Activated CD4-positive, alpha-beta T cell treated with anti-CD3 and anti-CD28 coated beads, Interleukin-2, Interleukin-4, amounts not matched to agents 100 ng/mL and 50 ng/mL, durations not matched to agents 16 hours and 8 hours (primary cell): ENCODE measurements around the gene SRRM3.
"Not testable (repeated sequence)": the region's sequence is repeated elsewhere in the genome, so short reads cannot be mapped to it uniquely, and the experiment has no call there.

Experiments used
- DNase-seq: peaks from one replicate; pipeline ENCODE4 v3.0.0-alpha.2; 2020; ENCODE audit warnings: low spot score

The SRRM3 gene

DNA sequence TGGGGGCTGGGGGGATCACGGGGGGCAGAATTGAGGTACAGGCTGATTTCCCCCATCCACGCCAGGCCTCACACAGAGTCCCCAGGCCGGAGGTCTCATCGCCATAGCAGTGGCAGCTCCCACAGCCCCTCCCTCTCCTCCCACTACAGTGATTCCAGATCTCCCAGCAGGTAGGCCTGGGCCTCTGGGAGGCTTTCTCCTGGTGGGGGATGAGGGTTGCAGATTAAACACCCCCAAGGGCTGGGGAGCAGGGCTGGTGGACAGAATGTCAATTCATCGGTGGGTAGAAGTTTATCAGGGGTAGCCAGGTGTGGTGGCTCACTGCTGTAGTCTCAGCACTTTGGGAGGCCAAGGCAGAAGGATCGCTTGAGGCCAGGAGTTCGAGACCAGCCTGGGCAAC lies 63.6 kb downstream of the SRRM3 start:
- DNase-seq, result no peak

DNA sequence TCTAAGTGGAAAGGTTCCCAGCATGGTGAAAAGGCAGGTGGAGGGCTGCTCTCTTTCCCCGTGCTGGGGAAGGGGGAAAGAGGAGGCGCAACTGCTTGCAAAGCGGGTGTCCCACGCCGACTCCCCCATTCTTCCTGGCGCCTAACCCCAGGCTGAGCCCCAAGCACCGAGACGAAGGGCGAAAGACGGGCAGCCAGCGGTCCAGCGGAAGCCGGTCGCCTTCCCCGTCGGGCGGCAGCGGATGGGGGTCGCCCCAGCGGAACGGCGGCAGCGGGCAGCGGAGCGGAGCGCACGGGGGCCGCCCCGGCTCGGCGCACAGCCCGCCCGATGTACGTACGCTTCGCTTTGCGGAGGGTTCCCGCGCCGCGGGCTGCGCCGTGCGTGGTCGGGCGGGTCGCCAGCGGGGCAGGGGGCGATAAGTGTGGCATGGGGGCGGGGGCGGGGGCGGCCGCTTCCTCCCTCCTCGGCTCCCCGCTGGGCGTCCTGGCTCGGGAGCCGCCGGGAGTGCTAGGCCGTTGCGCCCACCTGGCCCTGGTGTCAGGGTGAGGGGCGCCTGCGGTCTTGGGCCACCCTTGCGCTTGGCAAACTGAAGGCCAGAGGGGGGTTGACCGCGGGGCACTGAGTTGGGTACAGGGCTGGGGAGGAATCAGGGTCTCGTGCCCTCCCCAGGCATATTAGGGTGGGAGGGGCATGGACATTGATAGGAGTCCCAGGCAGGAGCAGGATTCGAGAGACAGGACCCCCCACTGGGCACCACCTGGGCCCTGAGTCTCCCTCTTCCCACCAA lies 65.6 kb downstream of the SRRM3 start:
- no peak for DNase-seq

DNA sequence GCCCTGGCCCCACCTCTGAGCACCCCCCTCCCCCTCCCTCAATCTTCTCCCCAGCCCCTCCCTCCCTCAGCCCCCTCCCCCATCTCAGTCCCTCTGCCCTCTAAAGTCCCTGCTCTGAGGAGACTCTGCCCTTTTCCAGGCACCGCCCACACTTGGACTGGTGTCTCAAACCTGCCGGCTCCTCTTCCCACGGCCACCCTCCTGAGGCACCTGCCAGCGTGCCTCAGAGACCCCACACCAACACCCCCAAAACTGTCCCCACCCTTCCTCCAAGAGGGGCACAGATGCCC lies 66.1 kb downstream of the SRRM3 start:
- no peak for DNase-seq

DNA sequence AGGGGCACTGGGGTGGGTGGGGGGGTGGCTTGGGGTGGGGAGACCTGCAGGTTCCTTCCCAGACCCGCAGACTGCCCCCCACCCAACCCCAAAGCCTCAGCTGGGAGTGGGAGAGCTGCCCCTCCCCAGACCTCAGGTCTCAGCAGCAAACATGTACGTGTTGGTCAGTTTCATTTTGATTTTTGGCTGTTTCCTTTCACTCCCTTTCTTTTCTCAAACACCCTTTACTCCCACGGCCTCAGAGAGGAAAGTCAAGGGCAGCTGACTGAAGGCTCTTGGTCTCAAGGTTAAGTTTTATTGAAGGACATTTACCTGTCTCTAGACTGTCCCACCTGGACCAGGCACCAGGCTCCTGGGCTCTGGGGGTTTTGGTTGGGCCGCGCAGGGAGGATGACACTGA lies 66.7 kb downstream of the SRRM3 start:
- DNase-seq, result no peak

DNA sequence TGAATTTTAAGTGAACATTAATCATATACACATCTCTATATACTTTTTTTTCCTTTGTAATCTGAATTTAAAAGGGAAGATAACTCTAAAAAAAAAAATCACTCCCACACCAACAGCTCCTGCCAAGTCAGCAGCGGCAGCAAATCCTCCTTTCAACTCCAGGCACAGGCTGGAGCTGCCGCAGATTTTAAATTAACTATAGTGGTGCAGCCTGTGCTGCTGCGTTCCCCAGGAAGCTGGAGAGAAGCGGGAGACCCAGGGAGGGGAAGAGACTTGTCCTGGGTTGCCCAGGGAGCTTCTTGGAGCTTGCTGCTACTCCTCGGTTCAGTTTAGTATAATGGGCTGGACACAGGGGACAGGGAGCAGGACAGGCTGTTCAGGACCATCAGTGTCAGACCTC lies 68.2 kb downstream of the SRRM3 start:
- DNase-seq, result no peak

DNA sequence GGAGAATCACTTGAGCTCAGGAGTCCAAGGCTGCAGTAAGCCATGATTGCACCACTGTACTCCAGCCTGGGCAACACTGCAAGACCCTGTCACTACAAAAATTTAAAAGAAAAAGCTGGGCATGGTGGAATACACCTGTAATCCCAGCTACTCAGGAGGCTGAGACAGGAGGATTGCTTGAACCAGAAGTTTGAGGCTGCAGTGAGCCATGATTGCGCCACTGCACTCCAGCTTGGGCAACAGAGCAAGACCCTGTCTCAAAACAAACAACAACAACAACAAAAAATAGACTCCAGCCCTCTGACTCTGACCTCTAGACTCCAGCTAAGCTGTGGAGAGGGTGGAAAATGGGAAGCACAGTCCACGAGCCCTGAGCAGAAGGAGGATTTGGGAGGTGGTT lies 69.7 kb downstream of the SRRM3 start:
- DNase-seq, result not testable (repeated sequence)

DNA sequence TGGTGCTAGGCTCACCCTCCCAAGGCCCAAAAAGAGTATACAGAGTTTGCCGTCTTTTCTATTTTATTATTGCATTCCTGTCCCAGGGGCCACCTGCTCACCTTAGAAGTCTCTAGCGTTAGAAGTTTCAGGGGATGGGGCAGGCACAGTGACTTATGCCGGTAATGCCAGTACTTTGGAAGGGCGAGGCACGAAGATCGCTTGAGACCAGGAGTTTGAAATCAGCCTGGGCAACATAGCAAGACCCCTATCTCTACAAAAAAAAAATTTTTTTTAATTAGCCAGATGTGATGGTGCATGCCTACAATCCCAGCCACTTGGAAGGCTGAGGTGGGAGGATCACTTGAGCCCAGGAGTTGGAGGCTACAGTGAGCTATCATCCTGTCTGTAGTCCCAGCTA lies 70.4 kb downstream of the SRRM3 start:
- no peak for DNase-seq

DNA sequence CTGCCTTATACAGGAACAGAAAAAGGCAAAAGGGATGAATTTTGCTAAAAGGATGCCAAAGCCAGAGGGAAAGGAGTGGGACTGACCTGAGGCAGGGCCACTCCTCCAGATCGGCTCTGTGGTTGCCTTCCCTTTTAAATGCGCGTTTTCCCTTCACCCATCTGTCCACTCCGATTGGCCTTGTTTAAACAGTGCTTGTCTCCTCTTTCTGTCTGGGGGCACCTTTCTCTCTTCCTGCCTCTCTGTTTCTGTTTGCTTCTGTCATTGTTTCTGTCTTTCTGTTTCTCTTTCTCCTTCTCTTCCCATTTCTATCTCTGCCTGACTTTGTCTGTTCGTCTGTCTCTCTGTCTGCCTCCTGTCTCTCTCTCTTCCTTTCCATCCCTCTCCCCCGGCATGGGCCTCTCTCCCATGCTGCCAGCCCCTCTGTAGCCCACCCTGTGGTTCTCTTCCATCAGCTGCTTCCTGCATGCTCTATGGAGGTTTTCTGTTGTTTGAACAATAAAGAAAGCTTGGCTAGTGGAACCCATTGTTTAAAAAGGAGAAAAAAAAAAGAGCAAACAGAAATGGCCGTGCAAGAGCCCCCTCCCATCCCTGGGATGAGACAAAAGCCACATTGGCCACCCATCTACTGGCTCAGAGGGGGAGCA lies 71.3 kb downstream of the SRRM3 start:
- no peak for DNase-seq

DNA sequence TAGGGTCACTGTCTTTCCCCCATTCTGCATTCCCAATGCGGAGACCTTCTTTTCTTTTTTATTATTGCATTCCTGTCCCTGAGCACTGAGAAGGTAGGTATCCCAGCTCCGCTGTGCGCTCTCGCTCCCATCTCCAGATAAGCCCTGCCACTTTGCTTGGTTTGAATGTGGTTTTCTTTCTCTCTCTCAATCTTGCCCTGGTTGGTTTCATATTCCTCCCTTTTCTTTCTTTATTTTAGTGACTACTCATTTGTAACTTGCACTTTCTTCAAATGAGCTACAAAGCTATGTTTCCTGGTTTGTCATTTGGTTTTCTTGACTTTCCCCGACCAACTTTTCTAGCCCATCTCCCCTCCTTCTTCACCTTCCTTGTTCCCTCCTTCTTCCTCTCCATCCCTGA lies 71.8 kb downstream of the SRRM3 start:
- no peak for DNase-seq

DNA sequence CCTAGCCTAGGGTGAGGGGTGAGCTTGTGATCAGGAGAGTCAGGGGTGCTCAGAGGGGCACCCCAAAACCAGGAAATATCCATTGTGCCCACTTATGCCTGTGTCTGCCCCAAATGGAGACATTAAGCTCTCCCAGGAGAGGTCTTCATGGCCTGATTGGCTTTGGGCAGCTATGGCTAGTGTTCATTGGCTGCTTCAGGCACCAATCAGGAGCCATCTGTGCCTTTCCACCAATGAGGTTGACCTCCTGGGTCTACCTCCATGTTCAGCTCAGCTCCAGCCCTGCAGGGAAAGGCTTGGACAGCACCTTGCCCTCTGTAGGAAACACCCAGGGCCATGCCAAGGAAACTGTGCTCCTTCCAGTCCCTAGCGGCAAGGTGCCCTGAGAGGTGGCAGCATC lies 76.8 kb downstream of the SRRM3 start:
- DNase-seq, result no peak

DNA sequence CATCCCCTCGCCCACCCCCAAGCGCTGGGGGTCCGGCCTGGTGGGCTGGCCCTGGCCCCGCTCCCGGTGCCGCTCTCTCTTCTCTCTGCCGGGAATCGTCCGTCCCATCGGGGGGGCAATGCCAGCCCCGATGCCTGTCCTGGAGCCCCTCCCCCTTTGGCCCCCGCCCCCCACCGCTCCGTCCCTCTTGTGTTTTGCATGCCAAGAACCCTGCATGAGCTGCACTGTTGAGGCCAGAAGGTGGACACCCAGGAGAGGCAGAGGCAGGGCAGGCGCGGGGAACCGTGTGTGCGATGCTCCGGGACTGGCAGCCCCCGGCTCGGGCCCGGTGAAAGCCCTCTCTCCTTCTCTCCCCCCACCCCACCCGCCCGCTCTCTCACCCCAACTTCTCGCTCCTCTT lies 78.7 kb downstream of the SRRM3 start:
- DNase-seq, result no peak

DNA sequence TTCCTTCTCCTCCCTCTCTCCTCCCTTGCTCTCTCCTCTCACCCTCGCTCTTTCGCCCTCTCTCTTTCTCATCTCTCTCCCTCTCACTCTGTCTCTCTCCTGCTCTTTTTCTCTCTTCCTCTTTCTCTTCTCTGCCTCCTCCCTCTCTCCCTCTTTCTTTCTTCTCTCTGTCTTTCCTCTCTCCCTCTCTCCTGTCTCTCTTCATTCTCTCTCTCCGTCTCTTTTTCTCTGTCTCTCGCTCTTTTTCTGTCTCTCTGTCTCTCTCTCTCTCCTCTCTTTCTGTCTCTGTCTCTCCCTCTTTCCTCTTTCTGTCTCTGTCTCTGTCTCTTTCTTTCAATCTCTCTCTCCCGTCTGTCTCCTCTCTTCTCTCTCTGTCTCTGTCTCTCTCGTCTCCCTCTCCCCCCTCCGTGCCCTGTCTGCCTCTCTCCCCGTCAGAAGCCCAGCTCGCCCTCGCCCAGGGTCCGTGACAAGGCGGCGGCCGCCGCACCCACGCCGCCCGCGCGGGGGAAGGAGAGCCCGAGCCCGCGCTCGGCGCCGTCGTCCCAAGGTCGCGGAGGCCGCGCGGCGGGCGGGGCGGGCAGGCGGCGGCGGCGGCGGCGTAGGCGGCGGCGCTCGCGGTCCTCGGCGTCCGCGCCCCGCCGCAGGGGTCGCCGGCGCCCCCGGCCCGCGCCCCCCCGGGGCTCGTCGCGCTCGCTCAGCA lies 79.5 kb downstream of the SRRM3 start:
- DNase-seq, result no peak

DNA sequence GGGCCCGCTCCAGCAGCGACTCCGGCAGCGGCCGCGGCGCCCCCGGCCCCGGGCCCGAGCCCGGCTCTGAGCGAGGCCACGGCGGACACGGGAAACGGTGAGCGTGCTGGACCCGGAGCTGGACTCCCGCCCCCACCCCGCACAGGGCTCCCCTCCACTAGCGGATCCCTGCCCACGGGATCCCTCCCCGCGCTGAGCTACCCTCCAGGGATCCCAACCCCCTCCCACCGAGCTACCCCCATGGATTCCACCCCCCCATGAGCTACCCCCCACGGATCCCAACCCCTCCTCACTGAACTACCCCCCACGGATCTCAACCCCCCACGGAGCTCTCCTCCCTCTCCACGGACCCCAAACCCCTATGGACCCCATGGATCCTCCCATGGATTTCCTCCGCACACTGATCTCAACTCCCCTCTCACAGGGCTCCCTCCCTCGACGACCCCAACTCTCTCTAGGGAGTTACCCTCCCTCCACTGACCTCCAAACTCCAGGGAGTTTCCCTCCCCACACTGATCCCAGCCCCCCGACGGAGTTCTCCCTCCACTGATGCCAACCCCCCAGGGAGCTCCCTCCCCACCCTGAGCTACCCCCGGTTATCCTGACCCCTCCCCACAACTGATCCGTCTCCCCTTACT lies 80.1 kb downstream of the SRRM3 start:
- DNase-seq, result no peak

DNA sequence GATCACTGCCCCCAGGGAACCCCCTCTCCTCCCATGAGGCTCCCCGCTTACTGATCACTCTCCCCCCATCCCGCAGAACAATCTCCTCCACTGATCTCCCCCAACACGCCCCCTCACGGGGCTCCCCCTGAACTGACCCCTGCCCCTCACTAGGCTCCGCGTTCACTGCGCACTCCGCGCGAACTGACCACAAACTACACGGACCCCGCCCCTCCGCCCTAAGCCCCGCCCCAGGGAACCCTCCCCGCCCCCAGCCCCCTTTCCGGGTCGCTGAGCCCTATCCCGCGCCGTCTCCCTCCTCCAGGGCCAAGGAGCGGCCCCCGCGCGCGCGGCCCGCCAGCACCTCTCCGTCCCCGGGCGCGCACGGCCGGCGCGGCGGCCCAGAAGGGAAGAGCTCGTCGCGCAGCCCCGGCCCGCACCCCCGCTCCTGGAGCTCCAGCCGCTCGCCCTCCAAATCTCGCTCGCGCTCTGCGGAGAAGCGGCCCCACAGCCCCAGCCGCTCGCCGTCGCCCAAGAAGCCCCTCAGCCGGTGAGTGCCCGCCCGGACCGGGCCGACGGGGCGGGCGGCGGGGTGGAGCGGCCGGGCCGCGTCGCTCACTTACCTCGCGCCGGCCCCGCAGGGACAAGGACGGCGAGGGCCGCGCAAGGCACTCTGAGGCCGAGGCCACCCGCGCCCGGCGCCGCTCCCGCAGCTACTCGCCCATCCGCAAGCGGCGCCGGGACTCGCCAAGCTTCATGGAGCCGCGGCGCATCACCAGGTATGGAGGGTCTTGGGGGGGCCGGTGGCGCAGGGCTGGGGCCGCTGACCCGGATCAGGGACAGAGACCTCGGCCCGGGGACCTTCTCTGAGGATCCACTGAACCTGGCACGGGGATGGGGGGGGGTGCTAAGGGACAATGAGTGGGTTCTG lies 80.9 kb downstream of the SRRM3 start:
- DNase-seq, result no peak

DNA sequence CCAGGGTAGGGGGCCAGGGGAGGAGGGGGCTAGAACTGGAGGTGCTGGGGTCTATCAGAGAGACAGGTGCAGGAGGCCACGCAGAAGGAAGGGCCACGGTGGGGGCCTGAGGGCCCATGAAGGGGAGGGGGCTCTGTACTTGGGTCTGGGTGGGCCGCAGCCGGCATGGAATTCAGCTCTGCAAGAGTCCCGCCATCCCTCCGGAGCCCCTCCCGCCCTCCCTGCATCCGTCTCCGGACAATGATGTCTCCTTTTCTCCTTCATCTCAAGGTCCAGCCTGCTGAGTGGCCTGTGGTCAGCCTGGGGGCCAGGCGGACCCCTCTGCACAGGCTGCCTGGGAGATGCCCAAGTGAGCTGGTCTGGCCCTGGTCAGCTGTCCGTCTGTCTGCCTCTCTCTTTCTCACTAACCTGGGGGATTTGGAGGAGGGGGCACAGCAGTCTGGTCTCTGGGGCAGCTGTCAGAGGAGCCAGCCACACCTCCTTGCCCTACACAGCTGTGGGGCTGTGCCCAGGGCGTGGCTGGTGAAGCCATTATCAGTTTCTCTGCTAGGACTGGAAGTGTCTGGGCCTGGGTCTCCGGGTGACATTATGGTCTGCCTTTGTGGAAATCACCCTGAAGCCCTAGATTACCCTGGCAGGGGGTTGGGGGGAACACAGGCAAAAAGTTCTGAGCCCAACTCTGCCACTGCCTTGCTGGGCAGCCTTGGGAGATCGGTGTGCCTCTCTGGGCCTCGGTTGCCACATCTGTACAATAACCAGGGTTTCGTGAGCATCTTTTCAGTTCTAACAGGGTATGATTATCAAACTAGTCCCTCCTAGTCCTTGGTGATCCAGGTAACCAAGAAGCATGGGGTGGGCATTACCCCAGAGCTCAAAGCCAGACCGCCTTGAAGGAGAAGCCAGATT lies 81.8 kb downstream of the SRRM3 start:
- DNase-seq, result no peak

DNA sequence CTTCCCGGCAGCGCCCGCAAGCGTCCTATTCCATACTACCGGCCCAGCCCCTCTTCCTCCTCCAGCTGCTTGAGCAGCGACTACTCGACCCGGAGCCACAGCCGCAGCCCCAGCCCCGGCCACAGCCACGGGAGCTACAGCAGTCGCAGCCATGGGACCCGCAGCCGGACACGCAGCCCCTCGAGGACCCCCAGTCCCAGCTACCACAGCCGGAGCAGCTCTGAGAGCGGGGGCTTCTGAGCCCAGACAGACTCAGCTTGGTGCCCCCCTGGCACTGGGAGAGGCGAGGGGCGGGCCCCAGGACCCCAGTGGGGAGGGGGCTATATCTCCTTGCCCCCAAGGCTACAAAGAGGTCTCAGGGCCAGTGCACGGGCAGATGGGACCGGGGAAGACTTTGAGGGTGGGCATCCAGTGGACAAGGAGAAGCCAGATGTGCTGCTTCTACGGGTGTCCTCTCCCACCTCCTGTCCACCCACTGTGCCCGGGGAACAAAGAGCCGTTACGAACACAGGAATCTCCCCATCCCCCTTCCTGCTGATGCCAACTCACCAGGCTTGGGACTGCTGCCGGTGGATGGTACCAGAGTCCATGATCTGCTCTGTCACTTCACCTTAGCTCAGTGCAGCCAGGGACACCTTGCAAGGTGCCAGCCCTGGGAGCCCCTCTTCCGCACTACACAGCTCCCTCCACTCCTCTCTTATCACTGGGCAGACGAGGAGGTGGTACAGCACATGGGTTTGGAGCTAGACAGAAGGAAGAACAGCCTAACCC lies 84.1 kb downstream of the SRRM3 start:
- no peak for DNase-seq

DNA sequence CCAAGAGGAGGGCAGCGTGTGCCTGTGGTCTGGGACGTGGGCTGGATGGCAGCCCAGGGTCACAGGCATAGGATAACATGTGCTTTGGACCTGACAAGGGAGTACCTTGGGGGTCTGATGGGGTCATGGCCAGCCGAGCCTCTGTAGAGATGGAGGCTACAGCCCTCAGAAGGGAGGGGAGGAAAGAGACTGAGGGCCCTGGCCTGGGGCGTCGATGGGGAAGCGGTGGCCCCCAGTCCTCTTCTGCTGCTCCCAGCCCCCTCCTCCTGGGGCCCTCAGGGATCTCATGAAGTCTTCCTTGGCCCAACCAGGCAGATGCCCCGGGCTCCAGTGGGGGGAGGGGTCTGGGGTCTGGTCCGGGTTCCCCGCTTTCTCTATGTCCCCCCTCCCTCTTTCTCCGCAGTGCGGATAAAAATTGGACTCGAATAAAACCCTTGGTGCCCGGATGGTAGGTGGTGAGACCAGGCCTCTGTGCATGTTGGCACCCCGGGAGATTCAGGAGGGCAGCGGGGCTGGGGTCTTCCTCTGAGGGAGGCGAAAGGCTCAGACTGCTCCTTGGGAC lies 85.2 kb downstream of the SRRM3 start:
- DNase-seq, result no peak

DNA sequence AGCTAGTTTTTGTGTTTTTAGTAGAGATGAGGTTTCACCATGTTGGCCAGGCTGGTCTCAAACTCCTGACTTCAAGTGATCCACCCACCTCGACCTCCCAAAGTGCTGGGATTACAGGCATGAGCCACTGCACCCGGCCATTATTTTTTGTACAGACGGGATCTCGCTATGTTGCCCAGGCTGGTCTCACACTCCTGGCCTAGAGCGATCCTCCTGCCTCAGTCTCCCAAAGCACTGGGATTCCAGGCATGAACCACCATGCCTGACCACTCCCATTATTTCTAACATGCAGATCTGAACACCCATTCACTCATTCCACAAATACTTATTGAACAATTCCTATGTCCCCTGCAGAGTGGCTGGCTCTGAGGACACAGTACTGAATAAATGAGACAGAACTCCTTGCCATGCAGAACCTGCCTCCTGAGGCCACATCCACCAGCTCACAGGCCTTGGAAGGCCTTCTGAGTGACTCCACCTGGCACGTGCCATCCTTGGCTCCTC lies 89.2 kb downstream of the SRRM3 start:
- not testable (repeated sequence) for DNase-seq

DNA sequence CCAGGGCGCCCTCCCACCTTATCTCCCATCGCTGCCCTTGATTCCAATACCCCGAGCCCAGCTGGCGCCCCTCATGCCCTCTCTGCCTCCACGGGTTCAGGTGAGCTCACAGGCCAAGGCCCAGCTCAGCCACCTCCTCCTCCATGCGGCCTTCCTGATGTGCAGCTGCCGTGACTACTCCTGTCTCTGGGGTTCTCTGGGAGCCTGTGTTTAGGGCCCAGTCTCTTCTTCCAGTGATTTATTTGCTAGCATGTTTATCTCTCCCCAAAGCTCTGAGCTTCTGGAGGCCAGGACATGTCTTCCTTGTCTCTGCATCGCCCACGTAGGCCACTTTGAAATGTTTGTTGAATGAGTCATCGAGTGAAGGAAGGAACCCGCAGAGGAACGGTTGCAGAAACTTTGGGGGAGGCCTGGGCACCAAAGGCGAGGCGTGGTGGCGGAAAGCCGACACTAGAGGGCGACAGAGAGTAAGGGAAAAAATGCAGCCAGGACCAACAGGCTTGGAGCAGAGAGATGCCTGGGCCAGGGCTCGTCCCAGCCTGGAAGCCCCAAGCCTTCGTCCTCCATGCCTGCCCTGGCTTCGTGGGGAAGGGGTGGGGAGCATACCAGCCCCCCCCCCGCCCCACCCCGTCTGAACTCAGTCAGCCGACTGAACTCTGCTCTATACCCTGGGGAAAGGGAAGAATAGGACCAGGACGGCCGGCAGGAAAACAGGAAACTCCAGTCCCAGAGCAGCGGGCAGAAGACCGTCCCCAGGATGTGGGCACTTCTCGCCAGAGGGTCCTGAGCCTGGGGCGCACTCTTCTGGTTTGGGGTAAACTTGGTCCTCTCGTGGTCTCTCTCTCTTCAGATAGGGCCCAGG lies 89.9 kb downstream of the SRRM3 start:
- peak; percentile 95 for DNase-seq
